Endothelial cell of umbilical vein (primary cell): ENCODE results near the gene IDH3A. TPM values are rescaled to one million over a fixed set of nuclear protein-coding genes. Genes with fewer than 3 reads are reported as not detected.

Source experiments
- BruUV-seq: library from RNA; stranded (reverse); fragments of 400-500 nt; replicated peaks from 2 replicates; lab custom pipeline; 2021; lab: Mats Ljungman, UMichigan
- CTCF ChIA-PET: fragments of 300-600, 350-600 bp; sonication (Branson Sonifier 250); formaldehyde crosslinking; loops from one replicate; lab custom pipeline; 2021; ENCODE audit warnings: antibody characterized with exemption, inconsistent platforms; lab: Charles Lee
- POLR2A ChIA-PET: fragments of 300-600, 350-600 bp; sonication (Branson Sonifier 250); formaldehyde crosslinking; loops from one replicate; lab custom pipeline; 2021; ENCODE audit warnings: antibody characterized with exemption, inconsistent platforms; lab: Charles Lee
- DNase-seq: peaks from one replicate; pipeline ENCODE4 v3.0.0-alpha.2; 2011; ENCODE audit warnings: low read depth, low spot score
- FAIRE-seq: peaks from 2 replicates; lab custom pipeline; 2011; peaks lifted over from hg19 to GRCh38; lab: Jason Lieb, UNC
- H2AFZ ChIP-seq: 2 replicates; pipeline ENCODE4 v1.6.0; 2012; ENCODE audit warnings: low read depth, low read length, control low read depth, inconsistent platforms
- H3K27ac ChIP-seq: 2 replicates; pipeline ENCODE4 v1.5.1; 2011; ENCODE audit warnings: low read depth, mild to moderate bottlenecking, control low read depth, low read length, moderate library complexity; ENCODE audit not compliant: insufficient read depth
- H3K27me3 ChIP-seq, 2 experiments: 2 replicates each; pipeline versions ENCODE4 v1.6.0 to v1.6.1; 2011; ENCODE audit warnings: low read length in 2 of 2, mixed read lengths in 1 of 2; ENCODE audit not compliant: control insufficient read depth in 2 of 2, insufficient read depth in 2 of 2
- H3K36me3 ChIP-seq, 2 experiments: 2 replicates in 1 of 2; 3 replicates in 1 of 2; pipeline ENCODE4 v1.5.1; 2011; ENCODE audit warnings: low read length in 2 of 2, mild to moderate bottlenecking in 1 of 2, moderate library complexity in 1 of 2; ENCODE audit not compliant: control insufficient read depth in 2 of 2, insufficient read depth in 2 of 2; ENCODE audit errors: extremely low read depth in 1 of 2
- H3K4me1 ChIP-seq: 3 replicates; pipeline ENCODE4 v1.5.1; 2011; ENCODE audit warnings: mild to moderate bottlenecking, low read length; ENCODE audit not compliant: control insufficient read depth, insufficient read depth; ENCODE audit errors: extremely low read depth
- H3K4me2 ChIP-seq: 2 replicates; pipeline ENCODE4 v1.6.1; 2011; ENCODE audit warnings: low read length, control low read depth, mixed read lengths; ENCODE audit not compliant: insufficient read depth
- H3K4me3 ChIP-seq, 3 experiments: fragments of 200-600 bp in 1 of 3; sonication (generic), shearing (Covaris generic) in 1 of 3; replicated peaks in 1 of 3; 2 replicates each; pipeline ENCODE4 v1.5.1; 2011 to 2016; ENCODE audit warnings: control low read depth in 3 of 3, low read length in 3 of 3, mild to moderate bottlenecking in 2 of 3, inconsistent platforms in 1 of 3, low read depth in 1 of 3, moderate library complexity in 1 of 3; ENCODE audit not compliant: insufficient read depth in 1 of 3
- H3K79me2 ChIP-seq: 2 replicates; pipeline ENCODE4 v1.6.0; 2012; ENCODE audit warnings: low read length, inconsistent platforms; ENCODE audit not compliant: control insufficient read depth, insufficient read depth
- H3K9ac ChIP-seq: replicated peaks from 2 replicates; pipeline ENCODE3; 2011; ENCODE audit warnings: low read length, control low read depth; ENCODE audit not compliant: insufficient read depth; ENCODE audit errors: extremely low read depth
- H3K9me1 ChIP-seq: replicated peaks from 3 replicates; pipeline ENCODE4 v1.6.0; 2011; ENCODE audit warnings: mild to moderate bottlenecking, low read length; ENCODE audit not compliant: control insufficient read depth, insufficient read depth; ENCODE audit errors: extremely low read depth
- H3K9me3 ChIP-seq: replicated peaks from 2 replicates; pipeline ENCODE4 v1.5.1; 2012; ENCODE audit warnings: low read length, inconsistent platforms; ENCODE audit not compliant: control insufficient read depth, insufficient read depth
- H4K20me1 ChIP-seq: replicated peaks from 2 replicates; pipeline ENCODE3; 2011; ENCODE audit warnings: mild to moderate bottlenecking, low read length; ENCODE audit not compliant: control insufficient read depth, insufficient read depth; ENCODE audit errors: extremely low read depth
- EZH2 ChIP-seq: IDR thresholded peaks from 2 replicates; pipeline ENCODE4 v1.6.1; 2012; ENCODE audit warnings: borderline replicate concordance, low read depth, mild to moderate bottlenecking, moderate library complexity, low read length, inconsistent platforms; ENCODE audit not compliant: severe bottlenecking
- FOS ChIP-seq: IDR thresholded peaks from 2 replicates; pipeline ENCODE4 v1.6.1; 2011; ENCODE audit warnings: mild to moderate bottlenecking, low read length, moderate library complexity, borderline replicate concordance; ENCODE audit not compliant: insufficient read depth
- GATA2 ChIP-seq: IDR thresholded peaks from 2 replicates; pipeline ENCODE4 v1.7.0; 2011; ENCODE audit warnings: low read depth, mild to moderate bottlenecking, moderate library complexity, mixed read lengths, low read length; ENCODE audit not compliant: insufficient read length, insufficient read depth
- MYC ChIP-seq: IDR thresholded peaks from one replicate; pipeline ENCODE4 v1.6.1; 2011; ENCODE audit warnings: mild to moderate bottlenecking, low read depth, low read length
- POLR2A ChIP-seq: IDR thresholded peaks from 2 replicates; pipeline ENCODE4 v1.6.1; 2012; ENCODE audit warnings: low read depth, mild to moderate bottlenecking, control low read depth, low read length
- POLR2AphosphoS5 ChIP-seq: IDR thresholded peaks from 2 replicates; pipeline ENCODE4 v1.6.1; 2012; ENCODE audit warnings: low read depth, mild to moderate bottlenecking, control low read depth, low read length, moderate library complexity; ENCODE audit not compliant: insufficient read depth
- dilution Hi-C: fragments of 300-500 bp; cut with MboI; formaldehyde crosslinking; loops from one replicate; pipeline ENCODE4 v1.15.0; 2019; ENCODE audit warnings: low sequenced_read_pairs; ENCODE audit not compliant: extremely low pct_ligation_motif_present
- intact Hi-C: fragments of 100-400 bp; cut with micrococcal nuclease; formaldehyde crosslinking; loops from one replicate; pipeline ENCODE4 v1.10.0; 2022
- polyA plus RNA-seq, 4 experiments: library from polyadenylated mRNA; depleted of rRNA in 3 of 4; stranded (reverse) in 3 of 4; unstranded in 1 of 4; fragments of >200 nt; gene quantifications; 2 replicates each; pipeline versions ENCODE4 v1.2.1 to v1.2.3, GENCODE V29; 2011 to 2012; ENCODE audit warnings: missing spikeins in 1 of 4
- total RNA-seq: library from RNA; stranded (reverse); gene quantifications from 2 replicates; pipeline ENCODE4 v1.2.3, GENCODE V29; 2021
- TF ChIP-seq, protein P1 (sequence below), 2 donors: IDR thresholded peaks; 1 replicate in 1 of 2; 2 replicates in 1 of 2; pipeline ENCODE4 v1.5.1; 2011; ENCODE audit warnings: low read length in 2 of 2, mild to moderate bottlenecking in 2 of 2, moderate library complexity in 2 of 2, control low read depth in 1 of 2, inconsistent platforms in 1 of 2, low read depth in 1 of 2; ENCODE audit not compliant: insufficient read depth in 1 of 2; ENCODE audit errors: extremely low read depth in 1 of 2
- TF ChIP-seq, protein P2 (sequence below): IDR thresholded peaks from 2 replicates; pipeline ENCODE4 v1.6.1; 2011; ENCODE audit not compliant: insufficient read depth, insufficient read length

IDH3A gene
- total and polyA plus RNA-seq, 2 donors (not counting 3 experiments of a cell fraction or from before 2014, with no cell fraction given) = 35.5 to 63.9 TPM

DNA sequence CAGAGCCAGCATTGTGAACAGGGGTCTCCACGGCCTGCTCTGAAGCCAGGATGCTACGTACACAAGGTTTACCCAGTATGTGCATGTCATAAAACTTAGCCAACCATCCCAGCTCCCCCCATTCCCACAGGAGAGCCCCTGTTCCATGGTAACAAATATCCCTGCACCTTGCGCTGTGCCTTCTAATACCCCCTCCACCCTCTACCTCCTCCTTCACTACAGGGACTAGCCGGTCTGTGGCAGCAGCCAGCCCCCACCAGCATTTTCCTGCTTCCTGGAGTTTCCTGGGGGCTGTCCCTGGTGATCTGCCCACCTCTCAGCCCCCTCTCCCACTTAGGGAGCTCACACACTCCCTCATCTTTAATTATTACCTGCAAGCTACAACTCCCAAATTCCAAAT lies 64.8 kb downstream of the IDH3A start:
- intact Hi-C loops = no loop called here
- TF ChIP-seq GATA2 (no peak), EZH2 (no peak), FOS (no peak), MYC (no peak), POLR2AphosphoS5 (no peak), POLR2A (no peak)
- TF ChIP-seq, protein P1, sequence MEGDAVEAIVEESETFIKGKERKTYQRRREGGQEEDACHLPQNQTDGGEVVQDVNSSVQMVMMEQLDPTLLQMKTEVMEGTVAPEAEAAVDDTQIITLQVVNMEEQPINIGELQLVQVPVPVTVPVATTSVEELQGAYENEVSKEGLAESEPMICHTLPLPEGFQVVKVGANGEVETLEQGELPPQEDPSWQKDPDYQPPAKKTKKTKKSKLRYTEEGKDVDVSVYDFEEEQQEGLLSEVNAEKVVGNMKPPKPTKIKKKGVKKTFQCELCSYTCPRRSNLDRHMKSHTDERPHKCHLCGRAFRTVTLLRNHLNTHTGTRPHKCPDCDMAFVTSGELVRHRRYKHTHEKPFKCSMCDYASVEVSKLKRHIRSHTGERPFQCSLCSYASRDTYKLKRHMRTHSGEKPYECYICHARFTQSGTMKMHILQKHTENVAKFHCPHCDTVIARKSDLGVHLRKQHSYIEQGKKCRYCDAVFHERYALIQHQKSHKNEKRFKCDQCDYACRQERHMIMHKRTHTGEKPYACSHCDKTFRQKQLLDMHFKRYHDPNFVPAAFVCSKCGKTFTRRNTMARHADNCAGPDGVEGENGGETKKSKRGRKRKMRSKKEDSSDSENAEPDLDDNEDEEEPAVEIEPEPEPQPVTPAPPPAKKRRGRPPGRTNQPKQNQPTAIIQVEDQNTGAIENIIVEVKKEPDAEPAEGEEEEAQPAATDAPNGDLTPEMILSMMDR (IDR thresholded peaks at IDR 0.05; ENCODE audit: extremely low read depth in 1 of 2, insufficient read depth in 1 of 2, low read depth in 1 of 2, low read length in 2 of 2) = no peak
- TF ChIP-seq, protein P2, sequence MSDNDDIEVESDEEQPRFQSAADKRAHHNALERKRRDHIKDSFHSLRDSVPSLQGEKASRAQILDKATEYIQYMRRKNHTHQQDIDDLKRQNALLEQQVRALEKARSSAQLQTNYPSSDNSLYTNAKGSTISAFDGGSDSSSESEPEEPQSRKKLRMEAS = no peak
- Histone ChIP-seq H3K36me3 (no peaks in the 10 kb centered on the region), H3K79me2 (no peaks in the 10 kb centered on the region), H3K9me3 (no peaks in the 10 kb centered on the region), H3K27me3 (peaks cover 0 to 2% of the 10 kb centered on the region in 2 experiments), H3K9me1 (no peaks in the 10 kb centered on the region), H3K4me2 (no peak overlapping the region), H3K4me3 (no peak overlapping the region), H2AFZ (no peak overlapping the region), H4K20me1 (no peaks in the 10 kb centered on the region), H3K4me1 (peaks cover 5% of the 10 kb centered on the region), H3K27ac (no peak overlapping the region), H3K9ac (no peak overlapping the region)
- FAIRE-seq = no peak
- no peak for DNase-seq
- ChIA-PET CTCF (no interaction called here), POLR2A (no interaction called here)
- no TSS peak for BruUV-seq
- dilution Hi-C loops = no loop called here
